Measurements from ENCODE around the gene ASB11.

DNA sequence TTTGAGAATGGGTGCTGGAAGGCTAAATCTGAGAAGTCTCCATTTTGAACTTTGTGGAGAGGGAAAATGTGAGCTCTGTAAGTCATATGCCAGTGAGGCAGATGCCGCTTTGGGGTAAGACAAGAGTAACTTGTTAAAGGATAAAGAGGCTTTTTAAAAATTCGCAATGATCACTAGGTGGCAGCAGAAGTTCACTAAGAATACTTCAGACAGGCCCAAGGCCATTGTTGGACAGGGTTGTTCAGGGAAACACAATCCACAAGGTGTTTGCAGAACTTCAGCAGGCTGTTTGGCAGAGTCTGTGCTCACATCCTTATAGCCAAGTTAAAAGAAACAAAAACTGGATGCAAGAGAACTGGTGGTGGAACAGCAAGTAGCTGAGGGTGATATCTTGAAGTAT lies 33.6 kb upstream of the ASB11 start:
- TF ChIP-seq GATA2 (IDR thresholded peaks at IDR 0.05; ENCODE audit: low read depth, low read length) (no peak), GATA3 (IDR thresholded peaks at IDR 0.05; ENCODE audit: low read depth, low read length) (no peak)

Data from SH-SY5Y (cell line).